ENCODE data around the gene ZNF385B.
"Not testable (repeated sequence)": the region's sequence is repeated elsewhere in the genome, so short reads cannot be mapped to it uniquely, and the experiment has no call there.

The ZNF385B gene

DNA sequence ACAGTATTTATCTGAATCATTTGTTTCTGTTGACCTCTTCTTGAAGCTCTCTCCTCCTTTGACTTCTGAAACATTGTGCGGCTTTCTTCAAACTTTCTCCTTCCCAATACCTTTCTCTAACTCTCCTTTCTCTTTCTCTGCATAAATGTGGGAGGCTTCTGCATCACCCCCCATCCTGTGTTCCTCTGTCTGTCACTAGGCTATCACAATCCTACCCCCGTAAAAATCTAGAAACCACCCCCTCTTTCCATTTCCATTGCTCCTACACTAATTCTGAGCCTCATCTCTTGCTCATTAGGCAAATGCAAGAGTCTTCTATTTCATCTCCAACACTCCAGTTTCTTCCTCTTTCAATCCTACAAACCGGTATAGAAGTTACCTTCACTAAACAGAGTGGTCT is 32.2 kb upstream of the ZNF385B start:
- no peaks in the 10 kb centered on the region for H4K20me1 ChIP-seq (ENCODE audit: insufficient read depth, low read length)
- H2AFZ ChIP-seq (ENCODE audit: low read length) = no peak overlapping the region
- no peaks in the 10 kb centered on the region for H3K36me3 ChIP-seq (ENCODE audit: insufficient read depth, low read length)
- H3K9me2 ChIP-seq (ENCODE audit: low read depth, low read length) = no peaks in the 10 kb centered on the region
- H3K4me3 ChIP-seq (ENCODE audit: low read depth, low read length, poor library complexity, severe bottlenecking) = no peak overlapping the region
- H3K4me1 ChIP-seq (ENCODE audit: insufficient read depth, low read length, severe bottlenecking) = peaks cover 3% of the 10 kb centered on the region
- no peak overlapping the region for H3K4me2 ChIP-seq (ENCODE audit: low read length)
- TF ChIP-seq EZH2 (IDR thresholded peaks at IDR 0.05; ENCODE audit: borderline replicate concordance, low read length) = no peak
- TF ChIP-seq, protein P1, sequence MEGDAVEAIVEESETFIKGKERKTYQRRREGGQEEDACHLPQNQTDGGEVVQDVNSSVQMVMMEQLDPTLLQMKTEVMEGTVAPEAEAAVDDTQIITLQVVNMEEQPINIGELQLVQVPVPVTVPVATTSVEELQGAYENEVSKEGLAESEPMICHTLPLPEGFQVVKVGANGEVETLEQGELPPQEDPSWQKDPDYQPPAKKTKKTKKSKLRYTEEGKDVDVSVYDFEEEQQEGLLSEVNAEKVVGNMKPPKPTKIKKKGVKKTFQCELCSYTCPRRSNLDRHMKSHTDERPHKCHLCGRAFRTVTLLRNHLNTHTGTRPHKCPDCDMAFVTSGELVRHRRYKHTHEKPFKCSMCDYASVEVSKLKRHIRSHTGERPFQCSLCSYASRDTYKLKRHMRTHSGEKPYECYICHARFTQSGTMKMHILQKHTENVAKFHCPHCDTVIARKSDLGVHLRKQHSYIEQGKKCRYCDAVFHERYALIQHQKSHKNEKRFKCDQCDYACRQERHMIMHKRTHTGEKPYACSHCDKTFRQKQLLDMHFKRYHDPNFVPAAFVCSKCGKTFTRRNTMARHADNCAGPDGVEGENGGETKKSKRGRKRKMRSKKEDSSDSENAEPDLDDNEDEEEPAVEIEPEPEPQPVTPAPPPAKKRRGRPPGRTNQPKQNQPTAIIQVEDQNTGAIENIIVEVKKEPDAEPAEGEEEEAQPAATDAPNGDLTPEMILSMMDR (IDR thresholded peaks at IDR 0.05; ENCODE audit: low read length) = no peak
- no peaks in the 10 kb centered on the region for H3F3A ChIP-seq (ENCODE audit: insufficient read depth, low read length)
- H3K27me3 ChIP-seq (ENCODE audit: insufficient read depth, low read length) = no peaks in the 10 kb centered on the region
- no peaks in the 10 kb centered on the region for H3K79me2 ChIP-seq (ENCODE audit: insufficient read depth, low read length)
- no peak overlapping the region for H3K27ac ChIP-seq (ENCODE audit: low read depth, low read length, poor library complexity, severe bottlenecking)
- H3K9me3 ChIP-seq (ENCODE audit: low read length) = no peaks in the 10 kb centered on the region
- H3K9ac ChIP-seq (ENCODE audit: low read length) = no peak overlapping the region

DNA sequence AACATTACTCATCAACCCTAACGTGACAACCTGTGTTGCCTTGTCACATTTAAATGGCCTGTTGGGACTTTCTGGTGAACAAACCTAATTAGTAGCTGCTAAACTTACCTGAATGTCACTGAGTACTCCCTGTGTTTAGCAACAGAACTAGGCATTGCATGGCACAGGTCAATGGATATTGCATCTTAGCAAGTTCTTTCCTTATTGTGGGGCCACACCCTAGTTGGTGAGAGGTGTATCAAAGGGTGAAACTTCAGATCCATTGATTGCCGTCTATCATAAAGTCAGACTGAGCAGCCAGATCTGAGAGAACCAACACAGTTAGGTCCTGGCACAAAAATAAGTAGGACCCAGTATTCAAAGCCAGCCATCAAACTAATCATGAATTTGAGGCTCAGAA is 29.8 kb upstream of the ZNF385B start:
- Histone ChIP-seq H3F3A (ENCODE audit: insufficient read depth, low read length) (no peaks in the 10 kb centered on the region), H3K4me3 (ENCODE audit: low read depth, low read length, poor library complexity, severe bottlenecking) (no peak overlapping the region), H3K79me2 (ENCODE audit: insufficient read depth, low read length) (no peaks in the 10 kb centered on the region), H3K9me2 (ENCODE audit: low read depth, low read length) (no peaks in the 10 kb centered on the region), H4K20me1 (ENCODE audit: insufficient read depth, low read length) (no peaks in the 10 kb centered on the region), H3K4me1 (ENCODE audit: insufficient read depth, low read length, severe bottlenecking) (no peaks in the 10 kb centered on the region), H3K9me3 (ENCODE audit: low read length) (no peaks in the 10 kb centered on the region), H2AFZ (ENCODE audit: low read length) (no peak overlapping the region), H3K9ac (ENCODE audit: low read length) (no peak overlapping the region), H3K27ac (ENCODE audit: low read depth, low read length, poor library complexity, severe bottlenecking) (no peak overlapping the region), H3K4me2 (ENCODE audit: low read length) (no peak overlapping the region), H3K36me3 (ENCODE audit: insufficient read depth, low read length) (no peaks in the 10 kb centered on the region), H3K27me3 (ENCODE audit: insufficient read depth, low read length) (no peaks in the 10 kb centered on the region)
- TF ChIP-seq, protein P1 (IDR thresholded peaks at IDR 0.05; ENCODE audit: low read length) = no peak
- TF ChIP-seq EZH2 (IDR thresholded peaks at IDR 0.05; ENCODE audit: borderline replicate concordance, low read length) = no peak

DNA sequence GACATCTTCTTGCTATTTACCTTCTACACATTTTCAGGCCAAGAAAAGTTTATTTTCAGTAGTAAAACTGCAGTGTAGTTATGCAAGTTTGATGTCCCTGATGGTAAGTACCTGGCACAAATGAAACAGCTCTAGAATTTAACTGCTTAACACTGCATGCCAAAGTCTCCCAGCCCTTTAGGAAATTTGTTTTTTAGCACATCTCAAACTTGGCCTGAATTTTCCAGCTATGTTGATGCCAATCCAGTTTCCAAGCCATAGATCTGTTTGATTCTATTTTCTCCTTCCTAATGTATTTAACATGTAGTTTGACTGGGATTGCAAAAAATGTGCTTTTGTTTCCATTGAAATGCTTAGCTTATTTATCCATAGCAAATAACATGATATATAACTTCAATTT is 29.3 kb upstream of the ZNF385B start:
- H3K4me1 ChIP-seq (ENCODE audit: insufficient read depth, low read length, severe bottlenecking) = no peaks in the 10 kb centered on the region
- no peak overlapping the region for H3K4me2 ChIP-seq (ENCODE audit: low read length)
- TF ChIP-seq, protein P1 (IDR thresholded peaks at IDR 0.05; ENCODE audit: low read length) = no peak
- no peak for TF ChIP-seq EZH2 (IDR thresholded peaks at IDR 0.05; ENCODE audit: borderline replicate concordance, low read length)
- no peaks in the 10 kb centered on the region for H3K9me3 ChIP-seq (ENCODE audit: low read length)
- no peaks in the 10 kb centered on the region for H3F3A ChIP-seq (ENCODE audit: insufficient read depth, low read length)
- no peaks in the 10 kb centered on the region for H3K27me3 ChIP-seq (ENCODE audit: insufficient read depth, low read length)
- no peak overlapping the region for H3K4me3 ChIP-seq (ENCODE audit: low read depth, low read length, poor library complexity, severe bottlenecking)
- no peaks in the 10 kb centered on the region for H4K20me1 ChIP-seq (ENCODE audit: insufficient read depth, low read length)
- no peak overlapping the region for H3K27ac ChIP-seq (ENCODE audit: low read depth, low read length, poor library complexity, severe bottlenecking)
- H3K9me2 ChIP-seq (ENCODE audit: low read depth, low read length) = no peaks in the 10 kb centered on the region
- H3K36me3 ChIP-seq (ENCODE audit: insufficient read depth, low read length) = no peaks in the 10 kb centered on the region
- no peaks in the 10 kb centered on the region for H3K79me2 ChIP-seq (ENCODE audit: insufficient read depth, low read length)
- H3K9ac ChIP-seq (ENCODE audit: low read length) = no peak overlapping the region
- H2AFZ ChIP-seq (ENCODE audit: low read length) = no peak overlapping the region

DNA sequence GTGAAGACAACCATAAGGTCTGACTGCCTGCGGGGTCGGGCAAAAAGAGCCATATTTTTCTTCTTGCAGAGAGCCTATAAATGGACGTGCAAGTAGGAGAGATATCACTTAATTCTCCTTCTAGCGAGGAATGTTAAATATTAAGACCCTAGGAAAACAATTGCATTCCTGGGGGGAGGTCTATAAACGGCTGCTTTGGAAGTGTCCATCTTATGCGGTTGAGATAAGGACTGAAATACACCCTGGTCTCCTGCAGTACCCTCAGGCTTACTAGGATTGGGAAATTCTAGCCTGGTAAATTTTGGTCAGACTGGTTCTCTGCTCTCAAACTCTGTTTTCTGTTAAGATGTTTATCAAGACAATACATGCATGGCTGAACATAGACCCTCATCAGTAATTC is 27.2 kb upstream of the ZNF385B start:
- H3K4me3 ChIP-seq (ENCODE audit: low read depth, low read length, poor library complexity, severe bottlenecking); H3K4me2 ChIP-seq (ENCODE audit: low read length); H4K20me1 ChIP-seq (ENCODE audit: insufficient read depth, low read length); H3K9me3 ChIP-seq (ENCODE audit: low read length); H3F3A ChIP-seq (ENCODE audit: insufficient read depth, low read length); H2AFZ ChIP-seq (ENCODE audit: low read length); H3K9ac ChIP-seq (ENCODE audit: low read length); H3K27me3 ChIP-seq (ENCODE audit: insufficient read depth, low read length); H3K79me2 ChIP-seq (ENCODE audit: insufficient read depth, low read length); H3K36me3 ChIP-seq (ENCODE audit: insufficient read depth, low read length); H3K27ac ChIP-seq (ENCODE audit: low read depth, low read length, poor library complexity, severe bottlenecking); H3K4me1 ChIP-seq (ENCODE audit: insufficient read depth, low read length, severe bottlenecking); H3K9me2 ChIP-seq (ENCODE audit: low read depth, low read length): not testable (repeated sequence)

Measured in OCI-LY1 (cell line).